NB4 (cell line): ENCODE measurements around the gene SFSWAP.

Experiments used
- MYC ChIP-seq: IDR thresholded peaks from 2 replicates; pipeline ENCODE4 v1.6.1; 2011; ENCODE audit warnings: low read depth, low read length
- POLR2A ChIP-seq: IDR thresholded peaks from 2 replicates; pipeline ENCODE4 v1.6.1; 2011; ENCODE audit warnings: mild to moderate bottlenecking; ENCODE audit not compliant: insufficient read length; ENCODE audit errors: extremely low read depth
- TF ChIP-seq, protein P1 (sequence below): IDR thresholded peaks from one replicate; pipeline ENCODE4 v1.5.1; 2012; ENCODE audit warnings: low read depth, low read length

DNA sequence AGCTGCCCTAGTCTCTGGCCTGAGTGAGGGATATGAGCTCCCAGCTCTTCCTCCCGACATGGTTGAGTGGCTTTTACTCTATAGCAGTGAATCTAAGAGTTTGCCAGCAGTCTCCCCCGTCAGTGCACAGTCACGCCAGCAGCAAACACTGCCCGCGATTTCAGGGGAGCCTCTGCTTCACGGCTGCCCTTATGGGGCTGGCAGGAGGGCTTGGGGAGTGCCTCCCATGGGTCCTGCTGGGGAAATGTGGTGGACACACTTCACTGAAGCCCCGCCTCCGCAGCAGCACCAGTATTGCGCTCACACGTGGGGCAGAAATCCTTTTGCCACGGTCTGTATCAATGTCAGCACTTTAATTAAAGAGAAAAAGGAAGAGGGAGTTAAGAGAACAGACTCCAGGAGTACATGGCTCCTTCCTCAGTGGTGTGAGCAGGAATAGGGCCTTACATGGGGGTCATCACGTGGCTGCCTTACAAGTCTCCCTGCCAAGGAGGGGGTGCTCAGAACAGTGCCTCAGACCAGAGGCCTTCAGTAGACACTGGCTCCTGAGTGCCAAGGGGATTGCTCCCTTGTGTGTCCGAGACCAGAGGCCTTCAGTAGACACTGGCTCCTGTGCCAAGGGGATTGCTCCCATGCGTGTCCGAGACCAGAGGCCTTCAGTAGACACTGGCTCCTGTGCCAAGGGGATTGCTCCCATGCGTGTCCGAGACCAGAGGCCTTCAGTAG, 55.7 kb downstream of the SFSWAP start:
- TF ChIP-seq, protein P1, sequence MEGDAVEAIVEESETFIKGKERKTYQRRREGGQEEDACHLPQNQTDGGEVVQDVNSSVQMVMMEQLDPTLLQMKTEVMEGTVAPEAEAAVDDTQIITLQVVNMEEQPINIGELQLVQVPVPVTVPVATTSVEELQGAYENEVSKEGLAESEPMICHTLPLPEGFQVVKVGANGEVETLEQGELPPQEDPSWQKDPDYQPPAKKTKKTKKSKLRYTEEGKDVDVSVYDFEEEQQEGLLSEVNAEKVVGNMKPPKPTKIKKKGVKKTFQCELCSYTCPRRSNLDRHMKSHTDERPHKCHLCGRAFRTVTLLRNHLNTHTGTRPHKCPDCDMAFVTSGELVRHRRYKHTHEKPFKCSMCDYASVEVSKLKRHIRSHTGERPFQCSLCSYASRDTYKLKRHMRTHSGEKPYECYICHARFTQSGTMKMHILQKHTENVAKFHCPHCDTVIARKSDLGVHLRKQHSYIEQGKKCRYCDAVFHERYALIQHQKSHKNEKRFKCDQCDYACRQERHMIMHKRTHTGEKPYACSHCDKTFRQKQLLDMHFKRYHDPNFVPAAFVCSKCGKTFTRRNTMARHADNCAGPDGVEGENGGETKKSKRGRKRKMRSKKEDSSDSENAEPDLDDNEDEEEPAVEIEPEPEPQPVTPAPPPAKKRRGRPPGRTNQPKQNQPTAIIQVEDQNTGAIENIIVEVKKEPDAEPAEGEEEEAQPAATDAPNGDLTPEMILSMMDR, result no peak
- TF ChIP-seq MYC, result no peak
- TF ChIP-seq POLR2A, result no peak
